Cardiac muscle cell (in vitro differentiated cells and primary cell): Measurements from ENCODE around the gene ZBED1. TPM values are rescaled to one million over a fixed set of nuclear protein-coding genes. Genes with fewer than 3 reads are reported as not detected.
"Not testable (repeated sequence)": the region's sequence is repeated elsewhere in the genome, so short reads cannot be mapped to it uniquely, and the experiment has no call there.

Experiments used
- DNase-seq, 2 donors: peaks; one replicate each; pipeline versions ENCODE4 v3.0.0 to v3.0.0-alpha.2; 2010 to 2017; ENCODE audit warnings: low read depth in 1 of 2, low spot score in 1 of 2
- H3K27ac ChIP-seq: fragments of 200-600 bp; sonication (generic); 2 replicates; pipeline ENCODE4 v1.5.1; 2016
- H3K27me3 ChIP-seq: fragments of 200-600 bp; sonication (generic); 2 replicates; pipeline ENCODE4 v1.6.0; 2016; ENCODE audit warnings: control low read depth
- H3K36me3 ChIP-seq: fragments of 200-600 bp; sonication (generic); 2 replicates; pipeline ENCODE4 v1.5.1; 2016; ENCODE audit warnings: control low read depth
- H3K4me1 ChIP-seq: fragments of 200-600 bp; sonication (generic); 2 replicates; pipeline ENCODE4 v1.8.1; 2017; ENCODE audit warnings: low read depth, mild to moderate bottlenecking, mixed run types
- H3K4me3 ChIP-seq: fragments of 200-600 bp; sonication (generic); 2 replicates; pipeline ENCODE4 v1.5.1; 2016; ENCODE audit warnings: mild to moderate bottlenecking
- H3K9me3 ChIP-seq: fragments of 200-600 bp; sonication (generic); 2 replicates; pipeline ENCODE4 v1.5.1; 2017; ENCODE audit warnings: low read depth, mild to moderate bottlenecking, control low read depth
- polyA plus RNA-seq: library from polyadenylated mRNA; unstranded; fragments of >200 nt; fragmentation: Nextera tagmentation; extraction: Ambion mirVana; gene quantifications from 2 replicates; pipeline ENCODE4 v1.2.1, GENCODE V29; 2016
- total RNA-seq: library from RNA; depleted of rRNA; stranded (reverse); fragments of >200 nt; gene quantifications from 2 replicates; pipeline ENCODE4 v1.2.3, GENCODE V29; 2016
- TF ChIP-seq, protein P1 (sequence below): IDR thresholded peaks from 2 replicates; pipeline ENCODE4 v1.5.1; 2012; ENCODE audit warnings: low read depth, mild to moderate bottlenecking, low read length

ZBED1 gene
- total and polyA plus RNA-seq, 2 experiments from 2014 or later: 21.0 to 32.3 TPM

DNA sequence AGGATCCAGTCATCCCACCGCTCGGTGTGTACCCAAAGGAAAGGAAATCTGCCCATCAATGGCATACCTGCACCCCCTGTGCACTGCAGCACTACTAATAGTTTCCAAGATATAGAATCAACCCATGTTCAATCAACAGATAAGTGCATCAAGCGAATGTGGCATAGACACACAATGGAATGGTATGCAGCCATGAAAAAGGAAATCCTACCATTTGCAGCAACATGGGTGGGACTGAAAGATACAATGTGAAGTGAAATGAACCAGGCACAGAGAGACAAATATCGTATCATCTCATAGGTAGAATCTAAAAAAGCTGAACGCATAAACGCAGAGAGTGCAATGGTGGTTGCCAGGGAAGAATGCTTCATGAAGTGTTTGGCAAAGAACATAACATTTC, 42.5 kb downstream of the ZBED1 start:
- H3K9me3 ChIP-seq: no peaks in the 10 kb centered on the region
- no peaks in the 10 kb centered on the region for H3K27me3 ChIP-seq
- DNase-seq: no peak
- H3K4me3 ChIP-seq: no peak overlapping the region
- no peak overlapping the region for H3K27ac ChIP-seq
- H3K36me3 ChIP-seq: no peaks in the 10 kb centered on the region
- no peaks in the 10 kb centered on the region for H3K4me1 ChIP-seq
- TF ChIP-seq, protein P1, sequence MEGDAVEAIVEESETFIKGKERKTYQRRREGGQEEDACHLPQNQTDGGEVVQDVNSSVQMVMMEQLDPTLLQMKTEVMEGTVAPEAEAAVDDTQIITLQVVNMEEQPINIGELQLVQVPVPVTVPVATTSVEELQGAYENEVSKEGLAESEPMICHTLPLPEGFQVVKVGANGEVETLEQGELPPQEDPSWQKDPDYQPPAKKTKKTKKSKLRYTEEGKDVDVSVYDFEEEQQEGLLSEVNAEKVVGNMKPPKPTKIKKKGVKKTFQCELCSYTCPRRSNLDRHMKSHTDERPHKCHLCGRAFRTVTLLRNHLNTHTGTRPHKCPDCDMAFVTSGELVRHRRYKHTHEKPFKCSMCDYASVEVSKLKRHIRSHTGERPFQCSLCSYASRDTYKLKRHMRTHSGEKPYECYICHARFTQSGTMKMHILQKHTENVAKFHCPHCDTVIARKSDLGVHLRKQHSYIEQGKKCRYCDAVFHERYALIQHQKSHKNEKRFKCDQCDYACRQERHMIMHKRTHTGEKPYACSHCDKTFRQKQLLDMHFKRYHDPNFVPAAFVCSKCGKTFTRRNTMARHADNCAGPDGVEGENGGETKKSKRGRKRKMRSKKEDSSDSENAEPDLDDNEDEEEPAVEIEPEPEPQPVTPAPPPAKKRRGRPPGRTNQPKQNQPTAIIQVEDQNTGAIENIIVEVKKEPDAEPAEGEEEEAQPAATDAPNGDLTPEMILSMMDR: no peak

DNA sequence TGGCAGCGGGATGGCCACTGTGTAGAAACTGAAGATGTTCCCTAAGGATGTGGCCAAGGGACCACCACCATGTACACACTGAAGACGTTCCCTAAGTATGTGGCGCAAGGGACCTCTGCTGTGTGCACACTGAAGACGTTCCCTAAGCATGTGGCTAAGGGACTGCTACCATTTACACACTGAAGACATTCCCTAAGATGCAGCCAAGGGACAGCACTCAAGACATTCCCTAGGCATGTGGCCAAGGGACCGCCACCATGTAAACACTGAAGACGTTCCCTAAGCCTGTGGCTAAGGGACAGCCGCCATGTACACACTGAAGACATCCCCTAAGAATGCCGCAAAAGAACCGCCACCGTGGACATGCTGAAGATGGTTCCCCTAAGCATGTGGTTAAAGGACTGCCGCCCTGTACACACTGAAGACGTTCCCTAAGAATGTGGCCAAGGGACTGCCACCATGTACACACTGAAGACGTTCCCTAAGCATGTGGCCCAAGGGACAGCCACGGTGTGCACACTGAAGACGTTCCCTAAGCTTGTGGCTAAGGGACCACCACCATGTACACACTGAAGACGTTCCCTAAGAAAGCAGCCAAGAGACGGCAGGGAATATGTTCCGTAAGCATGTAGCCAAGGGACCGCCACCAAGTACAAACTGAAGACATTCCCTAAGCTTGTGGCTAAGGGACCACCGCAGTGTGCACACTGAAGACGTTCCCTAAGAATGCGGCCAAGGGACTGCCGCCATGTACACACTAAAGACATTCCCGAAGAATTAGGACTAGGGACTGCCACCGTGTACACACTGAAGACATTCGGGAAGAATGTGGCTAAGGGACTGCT, 43.3 kb downstream of the ZBED1 start:
- no peaks in the 10 kb centered on the region for H3K36me3 ChIP-seq
- no peak for DNase-seq
- H3K27ac ChIP-seq: no peak overlapping the region
- TF ChIP-seq, protein P1: no peak
- no peak overlapping the region for H3K4me3 ChIP-seq
- H3K27me3 ChIP-seq: no peaks in the 10 kb centered on the region
- no peaks in the 10 kb centered on the region for H3K4me1 ChIP-seq
- H3K9me3 ChIP-seq: no peaks in the 10 kb centered on the region

DNA sequence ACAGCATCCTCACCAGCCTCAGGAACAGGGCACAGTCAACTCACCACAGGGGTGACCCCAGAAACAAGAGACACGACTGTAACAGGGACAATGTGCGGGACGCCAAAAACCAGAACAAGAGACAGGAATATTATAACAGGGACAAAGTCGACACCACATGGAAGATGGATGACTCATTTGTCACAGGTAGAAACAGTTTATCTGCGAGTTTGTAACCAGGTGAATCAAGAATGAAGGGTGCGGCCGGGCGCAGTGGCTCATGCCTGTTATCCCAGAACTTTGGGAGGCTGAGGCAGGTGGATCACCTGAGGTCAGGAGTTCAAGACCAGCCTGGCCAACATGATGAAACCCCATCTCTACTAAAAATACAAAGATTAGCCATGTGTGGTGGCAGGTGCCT, 44.7 kb downstream of the ZBED1 start:
- not testable (repeated sequence) for DNase-seq, H3K27ac ChIP-seq, H3K4me1 ChIP-seq, H3K36me3 ChIP-seq, H3K4me3 ChIP-seq, H3K9me3 ChIP-seq, H3K27me3 ChIP-seq

DNA sequence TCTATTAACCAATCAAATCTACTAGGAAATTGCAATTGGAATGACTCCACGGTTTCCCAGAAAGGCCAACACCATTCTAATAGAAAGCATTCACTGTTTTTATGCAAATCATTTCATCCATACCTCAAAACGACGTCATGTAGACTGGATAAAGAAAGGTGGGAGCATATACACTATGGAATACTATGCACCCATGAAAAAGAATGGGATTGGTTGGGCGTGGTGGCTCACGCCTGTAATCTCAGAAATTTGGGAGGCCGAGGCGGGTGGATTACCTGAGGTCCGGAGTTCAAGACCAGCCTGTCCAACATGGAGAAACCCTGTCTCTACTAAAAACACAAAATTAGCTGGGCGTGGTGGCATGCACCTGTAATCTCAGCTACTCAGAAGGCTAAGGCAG, 46.2 kb downstream of the ZBED1 start:
- not testable (repeated sequence) for H3K27me3 ChIP-seq, H3K27ac ChIP-seq, DNase-seq, H3K4me1 ChIP-seq, H3K36me3 ChIP-seq, H3K4me3 ChIP-seq, H3K9me3 ChIP-seq

DNA sequence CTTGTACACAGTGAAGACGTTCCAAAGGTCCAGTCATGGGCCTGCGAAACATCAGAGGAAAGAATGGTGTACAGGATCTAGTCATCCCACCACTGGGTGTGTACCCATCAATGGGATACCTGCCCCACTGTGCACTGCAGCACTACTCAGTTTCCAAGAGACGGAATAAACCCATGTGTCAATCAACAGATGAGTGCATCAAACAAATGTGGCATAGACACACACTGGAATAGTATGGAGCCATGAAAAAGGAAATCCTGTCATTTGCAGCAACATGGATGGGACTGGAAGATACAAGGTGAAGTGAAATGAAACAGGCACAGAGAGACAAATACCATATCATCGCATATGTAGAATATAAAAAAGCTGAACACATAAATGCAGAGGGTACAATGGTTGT, 48.0 kb downstream of the ZBED1 start:
- H3K9me3 ChIP-seq: no peaks in the 10 kb centered on the region
- no peaks in the 10 kb centered on the region for H3K4me1 ChIP-seq
- H3K36me3 ChIP-seq: no peaks in the 10 kb centered on the region
- H3K27me3 ChIP-seq: no peaks in the 10 kb centered on the region
- DNase-seq: no peak
- TF ChIP-seq, protein P1: no peak
- H3K27ac ChIP-seq: no peak overlapping the region
- H3K4me3 ChIP-seq: no peak overlapping the region

DNA sequence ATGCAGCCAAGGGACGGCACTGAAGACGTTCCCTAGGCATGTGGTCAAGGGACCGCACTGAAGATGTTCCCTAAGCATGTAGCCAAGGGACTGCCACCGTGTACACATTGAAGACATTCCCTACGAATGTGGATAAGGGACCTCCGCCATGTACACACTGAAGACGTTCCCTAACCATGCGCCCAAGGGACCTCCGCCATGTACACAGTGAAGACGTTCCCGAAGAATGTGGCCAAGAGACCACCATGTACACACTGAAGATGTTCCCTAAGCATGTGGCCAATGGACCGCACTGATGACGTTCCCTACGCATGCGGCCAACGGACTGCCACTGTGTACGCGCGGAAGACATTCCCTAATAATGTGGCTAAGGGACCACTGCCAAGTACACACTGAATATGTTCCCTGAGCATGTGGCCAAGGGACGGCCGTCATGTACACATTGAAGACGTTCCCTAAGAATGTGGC, 48.4 kb downstream of the ZBED1 start:
- Histone ChIP-seq H3K36me3 (no peaks in the 10 kb centered on the region), H3K4me1 (no peaks in the 10 kb centered on the region), H3K27ac (no peak overlapping the region), H3K4me3 (no peak overlapping the region), H3K27me3 (no peaks in the 10 kb centered on the region), H3K9me3 (no peaks in the 10 kb centered on the region)
- no peak for DNase-seq
- TF ChIP-seq, protein P1: no peak
